H1 (cell line): ENCODE data around the gene GALNTL6. TPM values are rescaled to one million over a fixed set of nuclear protein-coding genes. Genes with fewer than 3 reads are reported as not detected.
A peak's percentile ranks its signal among the peaks of the same experiment; 100 is the strongest.

Experiments
- EP300 ChIP-seq, 2 experiments: IDR thresholded peaks; 1 replicate in 1 of 2; 2 replicates in 1 of 2; pipeline ENCODE4 v1.6.1; 2011 to 2012; ENCODE audit warnings: low read depth in 2 of 2, low read length in 2 of 2, mild to moderate bottlenecking in 2 of 2, borderline replicate concordance in 1 of 2, inconsistent platforms in 1 of 2, moderate library complexity in 1 of 2
- NANOG ChIP-seq: IDR thresholded peaks from 2 replicates; pipeline ENCODE4 v1.6.1; 2011; ENCODE audit warnings: low read length, low read depth, mild to moderate bottlenecking, inconsistent platforms; ENCODE audit not compliant: insufficient read depth, poor library complexity, severe bottlenecking
- polyA plus RNA-seq, 7 experiments: library from polyadenylated mRNA; depleted of rRNA in 3 of 7; stranded (reverse) in 5 of 7; unstranded in 2 of 7; fragments of >200 nt in 5 of 7; fragments of 200-250 nt in 2 of 7; gene quantifications; 1 replicate in 5 of 7; 2 replicates in 1 of 7; 4 replicates in 1 of 7; pipeline versions ENCODE4 v1.2.1 to v1.2.3, GENCODE V29; 2011 to 2013; ENCODE audit warnings: missing spikeins in 2 of 7, mixed read lengths in 2 of 7
- total RNA-seq: library from RNA; stranded (reverse); fragmentation: NEBNext Ultra II Directional; extraction: Animal tissue kit (Norgen Biotek cat#: 25700); gene quantifications from 2 replicates; pipeline ENCODE4 v1.2.1, GENCODE V29; 2021

GALNTL6 gene
- total and polyA plus RNA-seq, 2 of the 8 experiments (the other 6 are each of a cell fraction or from before 2014, with no cell fraction given): 0.03 to 0.32 TPM

DNA sequence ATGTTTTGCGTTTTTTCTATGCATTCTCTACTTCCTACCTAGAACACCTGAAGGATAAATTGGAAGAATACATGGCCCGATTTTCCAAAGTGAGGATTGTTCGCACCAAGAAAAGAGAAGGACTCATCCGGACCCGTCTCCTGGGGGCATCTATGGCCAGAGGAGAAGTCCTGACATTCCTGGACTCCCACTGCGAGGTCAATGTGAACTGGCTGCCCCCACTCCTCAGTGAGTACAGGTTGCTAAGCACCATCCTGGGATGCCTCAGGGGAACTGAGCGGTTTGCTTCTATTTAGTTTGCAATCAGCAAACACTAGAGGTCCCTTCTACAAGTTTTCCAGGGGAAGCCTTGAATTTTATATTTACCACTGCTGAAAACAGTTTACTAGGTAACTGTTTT is 996.1 kb downstream of the GALNTL6 start (continued):
- TF ChIP-seq EP300 (IDR thresholded peaks at IDR 0.05; ENCODE audit: borderline replicate concordance in 1 of 2, low read depth in 2 of 2, low read length in 2 of 2) (peak in 1 of 2 experiments; percentile 84; a peak in 1 of 3 replicates), NANOG (peak; percentile 84)
- TF ChIP-seq, all 59 proteins: peak for 11
